ENCODE data around the gene CSF3.

Gene CSF3

DNA sequence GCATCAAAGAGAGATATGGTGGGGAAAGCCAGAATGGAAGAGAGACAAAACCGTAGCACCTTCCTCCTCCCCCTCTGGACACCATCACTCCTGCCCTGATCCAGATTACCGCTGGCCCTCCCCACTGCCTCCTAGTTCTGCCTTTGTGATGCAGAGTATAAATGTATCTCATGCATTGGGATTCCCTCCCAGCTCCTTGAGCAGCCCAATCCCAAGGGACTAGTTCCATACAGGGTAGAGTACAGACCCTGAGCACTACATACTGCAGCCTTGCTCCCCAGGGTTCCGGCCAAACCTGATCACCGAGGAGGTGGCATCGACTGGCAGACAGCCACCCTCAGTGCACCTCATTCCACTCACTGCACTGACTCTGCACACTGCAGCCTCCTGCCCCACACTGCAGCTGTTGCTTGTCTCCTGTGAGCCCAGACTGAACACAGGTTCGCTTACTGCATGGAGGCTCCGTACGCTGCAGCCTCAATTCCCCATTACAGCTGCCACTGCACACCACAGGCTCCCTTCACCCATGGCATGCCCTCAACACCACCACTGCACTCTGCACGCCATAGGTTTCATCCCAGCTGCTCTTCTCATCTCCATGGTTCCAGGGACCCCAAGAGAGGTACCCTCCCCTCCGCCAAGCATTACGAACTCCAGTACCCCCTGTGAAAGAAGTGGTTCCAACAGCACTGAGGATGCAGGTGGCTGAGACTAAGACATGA, 45.8 kb downstream of the CSF3 start:
- no peak for DNase-seq (ENCODE audit: low read depth, low spot score)

DNA sequence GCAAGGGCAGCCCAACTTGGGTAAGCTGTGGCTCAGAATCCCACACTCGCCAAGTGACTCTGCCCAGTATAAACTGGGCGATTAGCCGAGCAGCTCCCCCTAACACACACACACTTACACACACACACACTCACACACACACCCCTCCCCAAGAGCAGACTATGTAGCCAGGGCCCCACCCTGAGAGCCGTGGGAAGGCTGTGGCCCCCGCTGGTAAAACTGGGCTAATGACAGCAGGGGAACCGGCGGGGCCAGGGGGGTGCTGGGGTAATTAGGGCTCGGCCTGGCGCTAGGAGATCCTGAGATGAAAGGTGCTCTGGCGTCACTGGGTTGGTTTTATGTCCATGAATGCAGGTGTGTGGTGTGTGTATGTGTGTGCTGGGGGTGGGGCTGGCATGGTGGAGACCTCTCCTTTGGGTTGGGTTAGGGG, 46.4 kb downstream of the CSF3 start:
- DNase-seq (ENCODE audit: low read depth, low spot score) = no peak

DNA sequence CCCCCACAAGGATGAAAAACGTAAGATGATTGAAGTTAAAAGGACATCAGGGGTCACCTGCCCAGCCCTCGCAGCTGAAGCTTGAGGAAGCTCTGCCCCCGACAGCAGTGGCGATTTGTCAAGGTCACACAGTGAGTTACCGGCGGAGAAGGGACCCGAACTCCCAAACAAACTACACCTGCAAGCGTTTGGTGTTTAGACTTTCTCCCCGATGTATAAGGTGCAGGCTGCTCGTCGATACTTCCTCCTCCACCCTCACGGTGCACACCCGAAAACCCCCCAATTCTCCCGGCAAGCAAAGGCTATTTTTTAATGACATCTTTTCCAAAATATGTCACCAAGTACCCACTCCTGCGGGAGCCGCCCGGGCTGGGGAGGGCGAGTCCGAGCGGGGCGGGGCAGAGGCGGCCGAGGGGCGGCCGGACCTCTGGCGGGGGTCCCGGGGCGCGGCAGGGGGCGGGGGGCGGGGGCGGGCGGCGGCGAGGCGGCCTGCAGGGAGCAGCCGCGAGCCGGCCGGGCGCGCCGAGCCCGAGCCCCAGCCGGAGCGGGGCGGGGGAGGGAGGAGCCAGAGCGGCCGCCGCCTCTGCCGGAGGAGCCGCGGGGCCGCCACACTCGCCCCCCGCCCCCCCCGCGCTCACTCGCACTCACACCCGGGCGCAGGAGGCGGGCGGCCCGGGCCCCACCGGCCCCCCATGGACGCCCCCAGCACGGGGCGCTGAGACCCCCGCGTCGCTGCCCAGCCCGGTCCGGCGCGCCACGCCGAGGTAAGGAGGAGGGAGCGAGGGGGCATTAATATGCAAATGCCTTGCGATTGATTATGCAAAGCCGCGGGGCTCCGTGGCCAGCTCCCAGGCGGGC, 47.3 kb downstream of the CSF3 start, which contains the start of gene THRA:
THRA (plus strand) TSS at position 637 of the 858 bp plus-strand sequence. CDS start 11,524 bp downstream, outside the sequence.
- peak; percentile 86 for DNase-seq (ENCODE audit: low read depth, low spot score)

DNA sequence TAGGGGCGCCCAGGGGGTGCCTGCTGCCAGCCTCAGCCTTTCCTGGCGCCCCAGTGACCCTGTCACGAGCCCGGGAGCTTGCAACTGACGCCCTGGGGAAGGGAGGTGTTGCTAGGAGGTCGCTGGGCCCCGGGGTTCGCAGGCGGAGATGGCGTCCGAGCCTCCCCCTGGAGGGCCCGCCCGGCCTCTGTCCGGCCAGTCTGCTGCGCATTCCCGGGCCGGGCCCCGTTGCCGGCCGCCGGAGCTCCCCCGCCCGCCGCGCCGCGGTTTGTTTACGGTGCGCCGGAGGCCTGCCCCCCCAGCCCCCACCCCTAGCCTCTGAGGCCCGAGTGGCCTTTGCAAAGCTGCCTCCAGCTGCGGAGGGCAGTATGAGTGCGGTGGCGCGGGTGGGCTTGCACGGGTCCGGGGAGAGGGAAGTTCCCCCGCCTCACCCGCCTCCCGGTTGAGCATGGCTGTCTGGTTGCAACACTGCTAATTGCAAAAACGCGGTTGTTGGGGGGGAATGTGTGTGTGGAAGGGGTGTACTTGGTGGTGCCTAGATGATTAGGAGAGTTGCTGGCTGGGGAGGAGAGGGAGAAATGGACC, 48.0 kb downstream of the CSF3 start:
- DNase-seq (ENCODE audit: low read depth, low spot score) = peak; percentile 44

DNA sequence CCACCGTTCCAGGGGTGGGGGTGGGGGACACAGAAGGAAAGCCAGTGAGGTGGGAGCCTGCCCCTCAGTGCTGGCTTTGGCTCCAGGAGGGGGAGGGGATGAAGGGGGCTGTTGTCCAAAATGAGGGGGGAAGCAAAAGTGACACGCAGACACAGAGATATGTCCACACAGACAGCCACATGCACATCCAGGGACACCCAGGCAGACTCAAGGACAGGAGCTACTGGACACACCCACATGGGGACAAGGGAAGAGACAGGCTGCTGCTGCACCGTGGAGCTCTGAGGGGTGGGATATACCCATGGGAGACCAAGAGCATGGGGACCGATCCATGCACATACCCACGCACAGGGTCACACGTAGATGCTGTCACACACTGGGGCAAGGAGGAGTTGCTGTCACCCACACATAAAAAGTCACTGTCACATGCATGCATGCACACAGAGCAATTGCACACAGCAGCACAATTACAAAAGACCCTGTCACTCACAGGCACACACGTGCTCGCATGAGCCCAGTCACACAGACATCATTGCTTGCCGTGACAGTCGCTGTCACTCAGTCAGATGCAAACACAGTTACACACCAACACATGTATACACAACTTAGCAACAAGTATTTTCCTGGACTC, 48.8 kb downstream of the CSF3 start:
- DNase-seq (ENCODE audit: low read depth, low spot score) = no peak

DNA sequence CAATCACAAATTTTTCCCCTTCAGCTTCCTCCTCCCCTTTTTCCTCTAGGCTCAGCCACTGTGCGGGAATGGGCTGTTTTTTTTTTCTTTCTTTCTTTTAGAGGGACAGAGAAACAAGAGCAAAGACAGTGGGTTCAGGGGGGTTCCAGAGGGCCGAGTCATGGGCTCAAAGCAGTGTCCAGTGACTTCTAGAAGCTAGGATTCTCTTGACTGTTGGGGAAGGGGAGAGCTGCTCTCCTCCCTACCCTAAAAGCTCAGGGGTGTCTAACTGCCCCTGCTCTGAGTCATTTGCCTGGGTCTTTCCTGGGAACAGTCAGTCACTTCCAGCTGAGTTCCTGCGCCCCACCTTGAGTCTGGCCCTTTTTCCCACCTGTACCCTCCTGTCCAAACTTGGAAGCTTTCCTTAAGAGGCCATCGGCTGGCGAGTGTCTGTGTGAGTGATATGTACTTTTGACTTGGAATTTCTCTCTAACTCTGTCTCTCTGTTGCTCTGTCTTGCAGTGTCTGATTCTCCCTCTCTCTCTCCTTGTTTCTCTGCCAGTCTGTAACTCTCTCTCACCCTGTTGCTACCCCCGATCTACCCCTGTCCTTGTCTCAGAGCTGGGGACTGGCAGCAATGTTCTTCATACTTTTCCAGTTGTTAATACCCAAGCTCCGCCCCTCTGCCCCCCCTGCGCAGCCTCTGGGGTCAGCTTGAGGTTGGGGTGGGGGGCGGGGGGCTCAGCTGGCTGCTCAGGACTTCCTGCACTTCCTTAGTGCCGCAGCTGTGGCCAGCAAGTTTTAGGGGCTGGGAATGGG, 49.9 kb downstream of the CSF3 start:
- peak; percentile 63 for DNase-seq (ENCODE audit: low read depth, low spot score)

DNA sequence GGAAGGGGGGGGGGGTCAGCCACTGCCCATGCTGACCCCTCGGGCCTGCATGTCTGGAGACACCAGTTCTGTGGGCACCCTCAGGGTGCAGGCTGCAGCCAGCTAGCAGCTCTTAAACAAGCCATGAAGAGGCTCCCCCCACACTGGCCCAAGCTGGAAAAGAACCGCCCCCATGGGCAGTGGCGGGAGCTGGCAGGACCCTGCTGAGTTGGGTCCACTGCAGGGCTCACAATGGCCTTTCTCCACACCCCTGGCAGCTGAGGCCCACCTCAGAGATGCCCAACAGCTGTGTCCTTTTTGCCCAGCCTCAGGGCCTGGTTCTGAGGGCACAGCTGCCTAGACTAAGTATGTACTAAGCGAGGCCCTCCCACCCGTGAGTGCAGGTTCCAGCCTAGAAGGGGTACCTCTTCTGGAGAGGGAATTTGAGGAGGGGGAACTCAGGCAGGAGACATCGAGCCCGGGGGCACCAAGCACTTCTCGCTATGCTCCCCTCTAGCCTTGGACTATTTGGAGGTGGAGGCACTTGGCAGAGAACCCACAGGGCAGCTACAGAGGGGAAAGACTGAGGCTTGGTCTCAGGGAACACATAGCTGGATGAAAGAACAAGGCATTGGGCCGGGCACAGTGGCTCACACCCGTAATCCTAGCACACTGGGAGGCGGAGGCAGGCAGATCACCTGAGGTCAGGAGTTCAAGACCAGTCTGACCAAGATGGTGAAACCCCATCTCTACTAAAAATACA, 50.7 kb downstream of the CSF3 start:
- no peak for DNase-seq (ENCODE audit: low read depth, low spot score)

Data from astrocyte of the hippocampus (primary cell).